GM19468 (cell line): ENCODE data around the gene KSR2.

Experiments used
- ATAC-seq: cut with Tn5 transposase; IDR thresholded peaks from one replicate; pipeline ENCODE4 v1.9.1; 2021; ENCODE audit warnings: mild to moderate bottlenecking, moderate library complexity, moderate number of reproducible peaks; ENCODE audit not compliant: unreplicated experiment; ENCODE audit errors: extremely low read depth

Gene KSR2

DNA sequence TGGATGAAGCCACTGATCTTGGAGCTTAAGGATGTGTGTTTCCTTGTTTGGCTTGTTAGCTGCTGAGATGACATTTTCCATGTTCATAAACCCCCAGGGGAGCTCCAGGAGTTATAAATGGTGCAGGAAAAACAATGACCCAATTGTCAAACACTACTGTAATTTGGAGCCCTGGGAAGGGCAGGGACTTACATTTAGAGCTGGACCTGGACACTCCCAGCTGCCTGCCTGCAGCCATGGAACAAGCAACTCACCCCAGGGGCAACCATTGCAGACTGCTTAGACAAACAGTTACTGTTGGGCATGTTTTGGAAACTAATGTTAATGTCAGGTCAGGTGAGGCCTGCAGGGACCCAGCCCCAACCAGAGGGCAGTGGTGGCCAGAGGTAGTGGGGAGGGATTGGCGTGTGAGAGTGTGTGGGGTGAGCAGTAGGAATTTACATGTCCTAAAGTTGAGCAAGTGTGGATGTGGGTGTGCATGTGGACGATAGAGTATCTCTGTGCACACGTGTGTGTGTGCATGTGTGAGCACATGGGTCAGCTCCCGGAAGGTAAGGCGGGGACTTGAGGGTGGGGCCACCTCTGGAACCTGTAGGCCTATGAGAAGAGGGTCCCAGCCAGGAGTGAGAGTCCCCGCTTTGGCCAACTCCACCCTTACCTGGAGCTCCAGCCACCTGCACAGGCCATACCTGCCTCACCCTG is 521.0 kb downstream of the KSR2 start:
- ATAC-seq = no peak

DNA sequence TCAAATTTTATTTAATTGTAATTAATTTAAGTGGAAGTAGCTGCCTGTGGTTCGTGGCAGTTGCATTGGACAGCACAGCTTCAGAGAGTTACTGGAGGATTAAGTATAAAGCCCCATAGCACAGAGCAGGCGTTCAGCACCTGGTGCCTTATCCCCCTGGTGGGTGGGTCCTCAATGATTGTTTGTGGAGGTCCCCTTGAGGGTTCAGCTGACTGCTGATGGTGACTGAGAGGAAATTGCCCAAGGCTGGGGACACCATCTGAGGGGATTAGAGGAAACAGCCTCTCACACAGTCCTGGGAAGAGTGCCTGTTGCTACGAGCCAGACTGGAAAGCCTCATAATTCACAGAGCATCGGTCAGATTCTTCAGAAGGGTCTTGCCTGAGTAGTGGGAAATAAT is 524.0 kb downstream of the KSR2 start:
- no peak for ATAC-seq

DNA sequence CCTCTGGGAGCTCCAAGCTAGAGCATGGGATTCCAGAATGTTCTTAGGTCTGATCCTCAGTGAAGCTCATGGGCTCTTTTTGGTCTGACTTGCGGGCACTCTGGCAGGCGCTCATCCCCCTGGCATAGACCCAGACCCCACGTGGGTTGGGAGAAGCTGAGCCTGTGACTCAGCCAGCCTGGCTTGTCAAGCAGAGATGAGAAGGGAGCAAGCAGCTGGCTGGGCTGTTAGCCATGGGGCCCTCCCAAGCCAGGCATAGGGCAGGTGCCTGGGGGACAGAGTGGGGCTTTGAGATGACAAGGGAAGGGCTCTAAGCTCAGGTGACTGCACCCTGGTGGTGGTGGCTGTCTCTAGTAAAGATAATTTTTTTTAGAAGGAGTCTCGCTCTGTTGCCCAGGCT is 527.0 kb downstream of the KSR2 start:
- no peak for ATAC-seq

DNA sequence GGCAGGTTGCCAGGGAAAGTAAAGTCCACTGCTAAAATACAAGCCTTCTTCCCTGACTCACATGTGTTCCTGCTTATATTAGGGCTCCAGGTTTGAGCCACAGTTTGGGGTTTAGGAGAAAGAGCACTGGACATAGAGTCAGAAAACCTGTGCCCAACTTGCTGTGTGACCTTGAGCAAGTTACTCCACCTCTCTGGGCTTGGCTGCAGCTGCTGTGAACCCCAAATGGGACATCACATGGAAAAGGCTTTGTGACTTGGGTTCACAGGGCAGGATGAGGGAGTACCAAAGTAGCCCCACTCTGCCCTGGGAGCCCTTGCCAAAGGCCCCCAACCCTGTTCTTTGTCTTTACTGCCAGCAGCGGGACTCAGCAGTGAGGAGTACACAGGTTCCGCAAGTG is 528.4 kb downstream of the KSR2 start:
- no peak for ATAC-seq

DNA sequence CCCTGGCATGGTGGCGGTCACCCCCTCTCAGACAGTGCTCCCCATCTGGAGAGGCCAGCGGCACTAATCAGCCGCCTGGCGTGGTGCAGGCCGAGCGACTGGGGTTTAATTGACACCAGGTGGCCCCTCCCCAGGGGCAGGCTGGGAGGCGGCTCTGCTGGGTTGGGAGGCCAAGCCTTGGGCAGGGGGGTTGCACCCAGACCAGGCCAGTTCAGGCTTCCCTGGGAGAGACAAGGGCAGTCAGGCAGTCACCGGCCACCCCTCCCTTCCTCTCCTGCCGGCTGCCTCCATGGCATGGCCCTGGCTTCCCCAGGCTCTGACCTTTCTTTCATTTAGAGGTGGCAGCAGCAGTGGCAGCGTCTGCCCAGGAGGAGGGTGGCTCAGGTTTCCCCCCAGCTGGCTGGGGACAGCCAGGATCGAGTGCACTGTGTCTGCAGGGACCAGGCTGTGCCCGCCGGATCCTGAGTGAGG is 529.2 kb downstream of the KSR2 start:
- ATAC-seq = no peak

DNA sequence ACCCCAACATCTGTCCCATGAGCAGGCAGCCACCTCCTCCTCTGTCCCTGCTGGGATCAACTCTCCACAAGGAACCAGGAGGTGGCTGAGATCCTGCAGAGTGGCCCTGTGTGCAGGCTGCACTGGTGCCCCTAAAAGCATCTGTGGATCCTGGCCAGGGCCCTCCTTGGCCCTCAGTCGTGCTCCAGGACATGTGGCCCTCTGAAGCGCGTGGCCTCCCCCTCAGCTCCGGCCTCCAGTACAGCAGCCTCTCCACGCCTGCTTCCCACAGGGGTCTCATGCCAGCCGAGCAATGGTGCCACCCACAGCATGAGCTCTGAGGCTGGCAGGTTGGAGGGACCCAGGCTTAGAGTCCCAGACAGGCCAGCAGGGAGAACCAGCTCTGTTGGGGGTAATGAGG is 530.0 kb downstream of the KSR2 start:
- no peak for ATAC-seq

DNA sequence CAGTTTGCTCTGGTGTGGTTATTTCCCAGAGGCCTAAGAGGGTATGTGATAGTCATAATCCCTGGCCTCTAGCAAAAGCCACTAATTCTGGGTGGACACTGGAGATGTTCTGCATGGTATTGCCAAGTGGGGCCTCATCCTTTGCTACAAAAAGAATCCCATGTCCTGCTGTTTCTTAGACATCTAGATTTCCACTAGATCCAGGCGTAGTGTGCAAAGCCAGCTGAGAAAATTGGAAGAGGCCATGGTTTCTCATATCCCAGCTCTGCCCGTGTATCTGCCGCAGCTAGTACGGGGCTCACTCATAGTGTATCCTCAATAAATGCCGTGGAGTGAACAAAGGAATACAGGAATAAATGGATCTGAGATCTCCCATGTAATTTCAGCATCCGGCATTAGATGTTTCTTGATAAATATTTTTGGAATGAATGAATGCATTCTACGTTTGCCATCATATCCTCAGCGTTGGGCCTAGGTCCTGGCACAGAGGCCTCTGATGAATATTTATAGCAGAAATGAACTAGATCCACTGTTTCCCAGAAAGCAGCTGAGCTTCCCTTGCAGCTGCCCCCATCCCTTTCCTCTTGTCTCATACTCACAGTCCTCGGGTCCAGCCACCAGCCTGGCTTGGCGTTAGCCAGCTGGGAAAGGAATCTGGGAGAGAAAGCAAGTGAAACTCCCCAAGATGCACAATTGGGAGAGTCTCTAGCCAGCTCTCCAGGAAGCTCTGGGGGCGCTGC is 531.1 kb downstream of the KSR2 start:
- no peak for ATAC-seq

DNA sequence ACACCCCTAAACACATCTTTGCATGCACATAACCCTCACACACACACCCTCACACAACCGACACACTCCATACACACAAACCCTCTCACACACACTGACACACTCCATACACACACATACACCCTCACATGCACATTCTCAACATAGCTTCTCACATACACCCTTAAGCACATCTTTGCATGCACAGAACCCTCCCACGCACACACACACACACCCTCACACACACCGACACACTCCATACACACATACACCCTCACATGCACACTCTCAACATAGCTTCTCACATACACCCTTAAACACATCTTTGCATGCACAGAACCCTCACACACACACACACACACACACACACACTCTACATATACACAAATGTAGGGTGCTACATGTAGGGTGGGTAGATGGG is 534.9 kb downstream of the KSR2 start:
- no peak for ATAC-seq

DNA sequence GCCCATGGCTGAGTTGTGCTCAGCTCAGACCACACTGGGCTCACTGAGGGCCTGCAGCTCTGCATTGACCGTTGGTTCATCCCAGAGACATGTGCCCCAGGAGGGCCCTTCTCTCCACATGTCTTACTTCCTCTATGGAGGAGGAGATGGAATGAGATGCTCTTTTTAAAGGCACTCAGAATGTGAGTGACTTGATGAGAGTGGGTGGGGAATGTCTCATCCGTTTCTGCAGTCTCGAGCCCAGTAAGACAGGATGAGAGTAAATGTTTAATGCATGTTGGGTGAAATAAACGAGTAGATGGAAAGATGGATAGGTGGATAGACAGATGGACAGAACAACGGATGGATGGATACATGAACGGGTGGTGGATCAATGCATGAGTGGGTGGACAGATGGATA is 538.5 kb downstream of the KSR2 start:
- no peak for ATAC-seq

DNA sequence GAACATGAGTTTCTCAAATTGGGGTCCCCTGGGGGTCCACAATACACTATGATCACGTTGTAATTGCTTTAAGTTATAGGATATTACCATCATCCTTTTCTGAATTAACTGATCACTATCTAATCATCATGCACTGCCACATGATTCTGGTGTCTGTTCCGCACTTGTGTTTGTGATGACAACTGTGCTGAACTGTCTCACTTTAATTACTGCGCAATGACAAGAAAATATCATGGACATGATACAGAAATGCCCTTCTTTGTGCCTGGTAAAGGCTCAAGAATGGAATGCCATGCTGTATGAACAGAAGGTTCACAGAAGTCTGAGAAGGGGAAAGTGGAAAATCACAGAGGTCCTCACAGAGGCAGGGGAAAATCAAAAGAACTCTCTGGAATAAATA is 541.6 kb downstream of the KSR2 start:
- no peak for ATAC-seq

DNA sequence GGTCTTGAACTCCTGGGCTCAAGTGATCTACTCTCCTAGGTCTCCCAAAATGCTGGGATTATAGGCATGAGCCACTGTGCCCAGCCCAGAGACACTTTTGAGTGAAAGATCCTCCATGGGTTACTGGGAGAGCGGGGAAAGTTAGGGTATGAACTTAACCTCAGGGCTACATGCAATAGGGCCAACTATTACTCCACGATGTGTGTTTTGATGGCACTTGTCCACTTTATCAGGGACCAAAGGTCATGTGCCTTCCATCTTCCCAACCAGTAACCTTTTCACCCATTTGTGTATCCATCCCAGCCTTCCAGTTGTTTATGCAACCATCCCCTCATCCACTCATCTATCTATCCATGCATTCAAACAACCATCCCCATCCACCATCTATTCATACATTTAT is 546.8 kb downstream of the KSR2 start:
- ATAC-seq = no peak

DNA sequence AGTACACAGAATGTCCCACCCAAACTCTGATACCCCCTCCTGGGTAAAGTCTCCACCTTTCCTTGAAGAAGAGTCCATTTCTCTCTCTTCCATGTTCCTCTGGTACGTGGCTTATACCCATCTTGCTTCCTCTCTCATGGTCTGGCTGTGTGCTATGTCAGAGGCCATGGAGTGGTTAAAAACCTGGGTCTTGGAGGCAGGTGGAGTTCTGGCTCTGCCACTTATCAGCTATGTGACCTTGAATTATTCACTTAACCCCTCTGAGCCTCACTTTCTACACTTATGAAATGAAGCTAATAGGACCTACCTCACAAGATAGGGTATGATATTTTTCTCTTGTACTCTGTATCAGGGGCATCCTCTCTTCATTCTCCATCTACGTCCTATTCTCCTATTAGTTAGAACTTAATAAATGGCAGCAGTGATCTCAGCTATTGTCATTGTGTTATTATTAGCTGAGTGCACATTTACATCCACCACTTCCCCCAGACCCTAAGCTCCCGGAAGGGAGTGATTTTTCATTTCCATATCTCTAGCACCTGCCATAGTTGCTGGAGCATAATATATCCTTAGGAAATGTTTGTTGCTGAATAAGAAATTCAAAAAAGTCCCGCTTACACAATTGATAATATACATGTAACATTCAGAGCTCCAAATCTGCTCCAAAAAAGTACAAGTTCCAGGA is 547.6 kb downstream of the KSR2 start:
- no peak for ATAC-seq

DNA sequence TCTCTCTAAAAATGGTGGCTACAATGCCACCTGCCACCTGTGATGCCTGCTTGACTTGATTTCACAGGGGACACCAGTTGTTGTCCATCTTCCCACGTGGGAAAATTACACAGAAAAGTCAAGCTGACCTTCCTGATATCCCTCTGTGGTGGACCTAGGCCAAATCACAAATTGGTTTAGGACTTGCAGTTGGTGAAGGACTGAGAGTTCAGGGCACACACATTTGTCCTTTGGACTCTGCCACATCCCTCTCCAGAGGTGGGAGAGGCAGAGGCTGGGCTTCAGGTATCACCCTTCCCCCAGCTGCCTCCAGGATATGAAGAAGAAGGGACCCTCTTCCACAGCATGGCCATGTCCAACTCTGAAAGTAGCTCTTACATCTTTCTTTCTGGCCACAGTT is 551.8 kb downstream of the KSR2 start:
- no peak for ATAC-seq

DNA sequence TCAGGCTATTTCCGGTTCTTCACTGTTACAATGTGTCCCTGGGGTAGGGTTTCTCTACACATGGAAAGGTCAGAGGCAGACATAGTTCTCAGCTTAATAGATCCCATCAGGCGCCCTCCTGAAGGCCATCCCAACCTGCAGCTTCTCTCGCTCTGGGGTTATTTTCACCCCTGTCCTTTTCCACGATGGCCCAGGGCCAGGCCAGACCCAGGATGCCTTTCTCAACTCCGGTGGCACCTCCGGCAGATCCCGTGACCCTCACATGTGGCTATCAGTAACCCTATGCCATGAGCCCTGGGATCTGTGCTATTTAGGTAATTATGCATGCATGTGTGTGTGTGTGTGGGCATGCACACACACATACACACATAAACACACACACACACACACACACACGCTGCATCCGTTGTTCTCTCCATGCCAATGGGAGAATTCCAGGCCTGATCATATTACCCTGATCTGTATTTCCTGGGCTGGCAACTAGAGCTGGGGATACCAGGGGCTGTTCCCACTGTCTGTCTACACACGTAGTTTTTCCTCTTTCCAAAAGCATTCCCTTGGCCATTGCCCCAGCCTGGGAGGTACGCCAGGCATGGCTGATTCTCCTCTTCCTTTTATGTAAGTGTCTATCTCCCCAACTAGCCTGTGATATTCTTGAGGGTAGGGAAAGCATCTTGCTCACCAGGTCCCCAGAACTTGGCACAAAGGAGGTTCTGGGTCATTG is 556.2 kb downstream of the KSR2 start:
- no peak for ATAC-seq

DNA sequence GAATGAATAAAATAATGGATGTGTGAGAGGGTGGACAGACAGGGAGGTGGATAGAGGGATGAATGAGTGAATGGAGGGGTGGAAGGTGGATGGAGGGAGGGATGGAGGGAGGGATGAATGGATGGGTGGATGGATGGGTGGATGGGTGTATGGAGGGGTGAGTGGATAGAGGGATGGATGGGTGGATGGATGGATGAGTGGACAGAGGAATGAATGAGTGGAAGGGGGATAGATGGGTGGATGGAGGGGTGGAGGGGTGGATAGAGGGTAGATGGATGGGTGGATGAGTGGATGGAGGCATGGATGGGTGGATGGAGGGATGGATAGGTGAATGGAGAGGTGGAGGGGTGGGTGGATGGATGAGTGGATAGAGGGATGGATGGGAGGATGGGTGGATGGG is 559.5 kb downstream of the KSR2 start:
- no peak for ATAC-seq

DNA sequence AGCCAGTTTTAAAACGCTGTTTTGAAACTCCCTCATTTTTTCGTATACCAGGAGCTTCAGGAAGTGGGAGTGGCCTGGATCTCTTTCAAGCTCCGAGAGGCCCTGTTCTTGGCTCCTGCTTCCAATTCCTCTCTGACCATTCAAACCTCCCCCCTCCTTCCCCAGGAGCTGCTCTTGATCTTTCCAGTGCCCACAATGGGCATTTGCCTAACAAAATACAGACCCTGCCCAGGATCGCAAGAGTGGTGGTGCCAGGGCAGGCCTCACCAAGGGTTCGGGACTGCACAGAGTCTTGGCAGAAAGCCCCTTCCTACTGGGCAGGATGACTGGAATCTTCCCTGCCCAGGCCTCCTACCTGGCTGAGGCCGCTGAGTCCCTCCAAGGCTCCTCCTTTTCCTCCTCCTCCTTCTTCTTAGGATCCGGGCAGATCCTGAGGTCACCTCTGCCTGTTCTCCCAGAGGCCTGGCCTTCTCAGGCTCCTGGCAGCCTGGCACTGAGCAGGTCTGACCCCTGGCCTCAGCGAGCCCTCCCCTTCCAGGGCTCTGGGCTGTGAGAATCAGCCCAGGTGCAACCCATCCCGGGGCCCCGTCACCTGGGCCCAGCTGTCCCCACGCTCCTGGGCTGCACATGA is 560.5 kb downstream of the KSR2 start:
- no peak for ATAC-seq

DNA sequence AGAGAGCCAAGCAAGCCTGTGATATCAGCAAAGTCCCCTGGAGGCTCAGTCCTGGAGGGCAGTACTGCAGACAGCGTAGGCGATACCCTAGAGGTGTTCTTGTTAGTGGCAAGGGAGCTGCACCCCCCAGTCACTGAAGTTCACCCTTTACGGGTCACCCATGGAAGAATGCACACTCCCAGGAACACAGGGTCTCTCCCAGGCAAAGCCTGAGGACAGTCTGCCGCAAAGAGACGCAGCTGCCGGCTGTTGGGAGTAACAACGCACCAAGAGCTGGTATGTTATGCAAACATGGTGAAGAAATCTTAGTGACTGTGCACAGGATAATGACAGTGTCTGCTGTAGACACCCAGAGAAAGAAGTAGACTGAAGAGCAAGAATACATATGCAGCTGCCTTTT is 563.9 kb downstream of the KSR2 start:
- no peak for ATAC-seq

DNA sequence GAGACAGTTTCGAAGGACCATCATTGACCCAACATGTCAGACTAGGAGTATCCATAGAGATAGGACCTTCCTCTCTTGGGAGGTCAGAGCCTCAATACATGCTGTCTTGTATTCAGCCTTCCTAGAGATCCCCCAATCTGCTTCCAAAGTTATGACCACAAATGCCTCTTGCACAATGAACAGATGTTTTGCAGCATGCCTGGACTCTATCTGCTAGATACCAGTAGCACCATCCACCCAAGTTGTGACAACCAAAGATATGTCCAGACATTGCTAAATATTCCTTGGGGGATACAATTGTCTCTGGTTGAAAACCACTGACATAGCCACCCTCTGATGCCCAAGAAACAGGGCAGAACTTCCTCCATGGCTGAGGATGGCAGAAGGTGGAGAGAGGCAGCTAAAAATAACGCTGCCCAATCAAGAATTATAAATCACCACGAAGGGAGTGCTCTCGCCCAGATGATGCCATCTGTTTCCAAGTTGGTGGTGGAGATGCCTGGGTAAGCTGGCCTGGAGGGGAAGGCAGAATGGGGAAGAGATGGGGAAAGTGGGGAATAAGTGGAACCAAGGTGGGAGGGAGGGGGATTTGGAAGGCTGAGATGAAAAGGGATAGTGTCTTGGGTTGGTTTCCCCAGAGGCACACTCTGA is 564.5 kb downstream of the KSR2 start:
- no peak for ATAC-seq

DNA sequence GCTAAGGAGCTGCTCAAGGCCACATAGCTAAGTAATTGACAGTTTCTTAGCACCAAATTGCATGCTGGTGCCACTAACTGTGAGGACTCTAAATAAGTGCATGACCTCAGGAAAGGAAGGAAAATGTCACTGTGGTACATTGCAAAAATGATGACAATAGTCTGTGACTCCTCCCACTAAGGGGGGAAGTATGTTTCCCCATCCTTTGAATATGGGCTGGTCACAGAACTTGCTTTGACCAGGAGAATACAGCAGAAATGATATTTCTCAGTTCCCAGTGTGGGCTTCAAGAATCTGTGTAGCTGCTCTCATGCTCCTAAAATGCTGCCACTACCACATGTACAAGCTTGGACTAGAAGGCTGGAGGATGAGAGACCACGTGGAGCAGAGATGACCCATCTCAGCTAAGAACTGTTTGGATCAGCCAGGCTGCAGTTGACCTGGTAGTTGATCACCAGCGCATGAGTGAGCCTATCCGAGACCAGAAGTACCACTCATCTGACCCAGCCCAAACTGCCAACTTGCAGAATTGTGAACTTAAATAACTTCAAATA is 565.1 kb downstream of the KSR2 start:
- no peak for ATAC-seq
